ENCODE measurements around the gene RPS6KA2.

The RPS6KA2 gene

DNA sequence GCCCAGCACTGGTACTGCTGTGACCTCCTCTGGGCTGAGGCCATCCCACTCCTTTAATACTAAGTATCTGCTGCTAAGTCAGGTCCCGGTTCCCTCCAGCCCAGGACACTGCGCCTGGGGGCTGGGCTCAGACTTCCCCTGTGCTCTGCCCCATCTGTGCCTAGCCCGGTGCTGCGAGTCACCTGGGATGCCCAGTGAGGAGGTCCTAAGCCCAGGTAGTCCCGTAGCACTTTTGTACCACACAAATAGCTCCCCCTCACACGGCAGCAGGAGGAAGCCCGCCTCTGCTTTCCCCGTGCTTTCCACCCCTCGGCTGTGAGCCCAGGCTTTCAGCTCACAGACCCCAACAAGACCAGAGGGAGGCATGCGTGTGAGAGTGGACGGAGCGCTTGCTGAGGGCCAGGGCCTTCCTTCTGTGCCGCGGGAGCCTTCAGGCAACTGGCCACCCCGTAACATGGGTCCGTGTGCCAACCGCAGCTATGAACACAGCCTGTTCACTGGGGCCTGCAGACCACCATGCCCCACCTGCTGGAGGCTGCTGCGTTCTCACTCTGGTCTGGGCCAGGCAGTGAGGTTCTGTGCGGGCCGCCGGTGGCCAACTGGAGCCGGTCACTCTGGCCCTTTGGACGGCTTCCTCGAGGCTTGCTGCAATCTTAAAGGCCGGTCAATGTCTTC, 164.5 kb downstream of the RPS6KA2 start:
- DNase-seq = no peak

DNA sequence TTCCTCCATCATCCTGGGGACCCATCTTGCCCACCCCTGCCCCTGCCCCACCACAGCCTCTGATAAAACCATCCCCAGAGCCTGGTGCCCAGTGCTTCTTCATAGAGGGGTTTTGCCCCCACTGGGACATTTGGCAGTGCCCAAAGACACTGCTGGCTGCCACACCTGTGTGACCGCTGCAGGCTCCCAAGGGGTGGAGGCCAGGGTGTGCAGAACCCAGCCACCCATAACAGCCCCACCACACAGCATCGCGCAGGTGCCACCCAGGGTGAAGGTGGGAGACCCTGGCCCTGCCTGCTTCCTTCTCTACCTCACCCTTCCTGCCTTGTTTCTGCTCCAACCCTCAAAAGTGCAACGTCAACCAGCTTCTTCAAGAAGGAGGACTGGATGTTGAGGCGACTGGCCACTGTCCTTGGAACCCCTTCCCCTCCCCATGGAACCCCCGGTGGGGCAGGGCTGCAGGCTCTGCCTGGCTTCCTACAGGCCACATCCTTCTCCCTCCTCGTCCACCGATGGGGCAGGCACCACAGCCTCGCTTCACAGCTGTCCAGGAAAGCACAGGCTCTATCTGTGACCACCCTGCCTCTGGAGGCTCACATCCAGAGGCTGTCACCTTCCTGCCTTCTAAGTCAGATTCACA, 165.1 kb downstream of the RPS6KA2 start:
- DNase-seq = no peak

DNA sequence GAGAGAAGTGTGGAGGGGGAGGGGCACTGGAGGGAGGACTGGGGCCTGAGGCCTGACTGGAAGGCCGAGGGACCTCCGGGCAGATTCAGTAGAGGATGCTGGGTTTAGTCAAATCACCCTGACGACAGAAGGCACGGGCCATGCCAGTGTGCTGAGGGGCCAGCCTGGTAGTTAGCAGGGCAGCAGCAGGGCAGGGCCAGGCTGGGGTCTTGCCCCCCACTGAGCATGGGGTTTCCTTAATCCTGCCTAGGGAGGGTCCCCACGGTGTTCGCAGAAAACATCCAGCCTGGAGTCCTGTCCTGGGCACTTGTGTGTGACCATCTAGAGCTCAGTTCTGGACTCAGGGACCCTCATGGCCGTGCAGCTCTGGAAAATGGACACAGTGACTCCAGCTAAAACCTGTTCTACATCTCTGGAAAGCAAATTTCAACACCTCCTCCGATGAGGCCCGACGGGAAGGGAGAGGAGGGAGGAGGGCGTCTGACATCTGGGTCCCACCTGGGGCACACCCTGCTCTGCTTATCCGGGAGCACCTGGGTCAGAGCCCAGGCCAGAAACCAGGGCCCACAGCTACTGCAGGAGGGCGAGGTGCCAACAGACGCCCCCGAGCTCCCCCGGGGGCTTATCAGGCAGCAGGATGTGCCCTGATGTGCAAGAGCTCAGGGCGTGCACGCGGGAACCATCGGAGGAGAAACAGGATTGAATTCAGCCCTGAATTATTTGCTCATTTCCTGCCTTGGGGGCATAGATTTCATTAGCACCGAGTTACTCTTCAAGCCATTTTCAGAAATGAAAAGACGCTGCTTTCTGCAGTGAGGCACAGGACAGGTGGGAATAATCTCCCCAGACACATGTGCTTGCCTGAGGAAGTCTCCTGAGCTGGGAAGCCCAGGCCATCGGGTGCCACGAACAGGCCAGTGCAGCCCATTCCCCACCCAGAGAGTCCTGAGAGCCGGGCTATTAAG, 166.3 kb downstream of the RPS6KA2 start:
- DNase-seq = no peak

DNA sequence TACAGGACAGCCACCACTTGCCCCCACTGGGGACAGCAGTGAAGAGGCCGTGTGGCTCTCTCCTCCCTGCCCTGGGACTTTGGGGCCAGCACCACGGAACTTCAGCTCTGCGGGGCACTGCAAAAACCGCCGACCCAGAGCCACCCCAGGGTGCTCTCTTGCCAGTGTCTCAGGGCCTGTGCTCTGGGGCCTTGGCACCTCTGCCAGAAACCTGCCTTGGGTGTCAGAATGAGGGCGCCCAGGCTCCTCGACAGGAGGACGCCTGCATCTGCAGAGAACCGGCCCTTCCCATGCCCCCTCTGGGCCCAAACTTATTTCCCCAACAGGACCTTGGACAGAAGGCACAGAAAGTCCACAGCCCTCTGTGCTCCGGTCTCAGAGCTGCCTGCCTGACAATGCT, 167.1 kb downstream of the RPS6KA2 start:
- no peak for DNase-seq

DNA sequence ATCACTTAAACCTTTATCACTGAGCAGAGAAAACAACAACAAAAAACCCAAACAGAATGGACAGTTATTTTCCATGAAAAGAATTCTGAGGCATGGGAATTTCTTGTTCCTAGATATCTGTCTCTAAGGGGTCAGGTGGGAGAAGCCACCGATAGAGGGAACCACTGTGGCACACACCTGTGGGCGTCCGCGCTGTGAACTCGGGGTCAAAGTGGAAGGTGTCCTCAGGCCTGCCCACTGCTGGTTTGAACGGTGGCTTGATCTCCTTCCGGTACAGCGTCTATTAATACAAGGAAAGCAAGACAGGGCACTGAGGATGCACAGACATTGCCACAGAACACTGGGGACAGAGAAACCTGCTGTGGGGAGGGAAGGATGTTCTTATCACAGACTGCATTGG, 167.8 kb downstream of the RPS6KA2 start:
- DNase-seq = no peak

DNA sequence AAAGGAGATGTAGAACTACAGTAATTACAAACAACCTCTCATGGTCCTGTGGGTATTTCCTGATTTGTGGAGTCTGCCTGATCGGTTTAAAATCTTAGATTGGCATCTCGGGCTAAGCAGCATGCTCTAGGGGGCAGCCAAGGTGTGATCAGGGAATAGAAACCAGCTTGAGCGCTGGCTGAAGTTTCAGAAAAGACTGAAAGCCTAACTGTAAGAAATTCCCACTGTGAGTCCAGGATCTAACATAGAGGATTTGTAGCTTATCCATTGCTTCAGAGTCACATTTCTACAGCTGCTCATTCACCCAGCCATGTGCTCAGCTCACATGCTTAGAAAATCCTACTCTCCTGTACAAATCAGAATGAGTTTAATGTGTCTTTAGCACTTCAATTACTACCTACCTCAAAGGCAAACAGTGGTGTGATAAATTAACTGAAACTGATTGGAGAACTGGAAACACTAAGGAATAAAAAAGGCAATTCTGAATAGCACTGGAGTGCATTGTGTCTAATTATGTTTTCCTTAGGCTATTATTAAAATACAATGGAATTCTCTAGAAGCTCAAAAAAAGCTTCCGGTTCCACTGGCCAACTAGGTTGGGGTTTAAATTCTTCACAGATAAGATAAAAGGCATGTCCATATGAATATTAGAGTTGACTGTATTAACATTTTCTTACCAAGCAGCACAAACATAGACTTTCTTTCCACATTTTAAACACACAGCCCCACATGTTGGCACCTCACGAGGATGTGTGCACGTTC, 170.5 kb downstream of the RPS6KA2 start:
- DNase-seq = peak; percentile 34

DNA sequence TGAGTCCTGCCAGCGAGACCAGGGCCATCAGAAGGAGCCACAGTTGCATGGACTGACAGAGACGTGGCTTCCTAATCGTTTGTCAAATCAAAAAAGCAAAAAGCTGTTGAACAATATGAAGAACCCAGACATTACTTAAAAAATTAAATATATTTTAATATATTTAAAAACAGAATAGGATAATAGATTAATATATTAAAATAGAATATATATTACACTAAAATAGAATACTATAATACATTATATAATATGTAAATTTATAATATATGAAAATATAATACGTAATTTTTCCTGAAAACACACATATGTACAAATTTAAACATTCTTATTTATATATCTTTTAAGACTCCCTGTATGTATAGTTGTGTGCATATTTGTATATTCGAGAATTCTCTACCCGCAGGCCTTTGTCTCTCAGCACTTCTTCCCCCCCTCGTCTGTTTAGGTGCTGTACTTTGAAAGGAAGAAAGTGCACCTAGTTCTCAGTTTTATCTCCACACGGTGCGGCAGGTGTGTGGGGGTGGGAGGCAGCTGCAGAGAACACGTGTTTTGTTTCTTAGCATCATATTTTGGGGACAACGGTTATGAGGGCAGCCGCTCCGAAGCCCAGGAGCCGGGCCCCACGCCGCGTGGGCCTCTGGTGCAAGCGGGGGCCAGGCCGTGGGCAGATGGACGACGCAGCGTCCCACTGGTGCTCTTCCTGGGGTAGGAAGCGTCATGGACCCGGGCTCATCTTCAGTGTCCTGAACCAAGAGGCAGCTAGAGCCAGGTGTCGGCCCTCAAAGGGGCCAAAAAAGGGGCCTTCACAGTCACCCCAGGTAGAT, 172.1 kb downstream of the RPS6KA2 start:
- DNase-seq = no peak

DNA sequence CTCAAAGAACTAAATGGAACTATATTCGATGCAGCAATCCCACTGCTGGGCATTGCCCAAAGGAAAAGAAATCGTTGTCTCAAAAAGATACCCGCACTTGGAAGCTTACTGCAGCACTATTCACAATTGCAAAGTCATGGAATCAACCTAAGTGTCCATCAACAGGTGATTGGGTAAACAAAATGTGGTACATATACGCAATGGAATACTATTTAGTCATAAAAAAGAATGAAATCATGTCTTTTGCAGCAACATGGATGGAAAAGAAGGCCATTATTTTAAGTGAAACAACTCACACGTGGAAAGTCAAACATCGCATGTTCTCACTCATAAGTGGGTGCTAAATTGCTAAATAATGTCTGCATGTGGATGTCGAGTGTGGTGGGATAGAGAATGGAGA, 173.4 kb downstream of the RPS6KA2 start:
- DNase-seq = no peak

DNA sequence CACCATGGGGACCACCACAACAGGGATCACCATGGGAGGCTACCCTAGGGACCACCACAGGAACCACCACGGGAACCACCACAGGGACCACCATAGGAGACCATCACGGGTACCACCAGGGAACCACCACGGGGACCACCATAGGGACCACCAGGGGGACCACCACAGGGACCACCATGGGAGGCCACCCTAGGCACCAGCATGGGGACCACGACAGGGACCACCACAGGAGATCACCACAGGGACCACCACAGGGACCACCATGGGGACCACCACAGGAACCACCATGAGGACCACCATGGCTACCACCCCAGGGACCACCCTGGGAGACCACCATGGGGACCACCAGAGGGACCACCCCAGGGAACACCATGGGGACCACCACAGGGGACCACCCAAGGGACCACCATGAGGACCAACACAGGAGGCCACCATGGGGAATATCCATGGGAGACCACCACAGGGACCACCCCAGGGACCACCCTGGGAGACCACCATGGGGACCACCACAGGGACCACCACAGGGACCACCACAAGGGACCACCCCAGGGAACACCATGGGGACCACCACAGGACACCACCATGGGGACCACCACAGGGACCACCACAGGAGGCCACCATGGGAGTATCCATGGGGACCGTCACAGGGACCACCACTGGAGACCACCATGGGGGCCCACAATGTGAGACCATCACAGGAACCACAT, 176.7 kb downstream of the RPS6KA2 start:
- no peak for DNase-seq

DNA sequence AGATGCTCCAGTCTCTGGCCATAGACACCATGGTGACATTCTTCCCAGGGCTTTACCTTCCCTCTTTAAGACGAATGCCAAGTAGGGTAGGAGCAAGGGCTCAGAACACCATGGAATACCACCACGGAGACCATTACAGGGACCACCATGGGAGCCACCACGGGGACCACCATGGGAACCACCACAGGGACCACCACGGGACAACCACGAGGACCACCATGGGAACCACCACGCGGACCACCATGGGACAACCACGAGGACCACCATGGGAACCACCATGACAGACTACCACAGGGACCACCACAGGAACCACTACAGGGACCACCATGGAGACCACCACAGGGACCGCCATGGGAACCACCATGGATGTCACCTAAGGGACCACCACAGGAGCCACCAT, 177.4 kb downstream of the RPS6KA2 start:
- DNase-seq = no peak

DNA sequence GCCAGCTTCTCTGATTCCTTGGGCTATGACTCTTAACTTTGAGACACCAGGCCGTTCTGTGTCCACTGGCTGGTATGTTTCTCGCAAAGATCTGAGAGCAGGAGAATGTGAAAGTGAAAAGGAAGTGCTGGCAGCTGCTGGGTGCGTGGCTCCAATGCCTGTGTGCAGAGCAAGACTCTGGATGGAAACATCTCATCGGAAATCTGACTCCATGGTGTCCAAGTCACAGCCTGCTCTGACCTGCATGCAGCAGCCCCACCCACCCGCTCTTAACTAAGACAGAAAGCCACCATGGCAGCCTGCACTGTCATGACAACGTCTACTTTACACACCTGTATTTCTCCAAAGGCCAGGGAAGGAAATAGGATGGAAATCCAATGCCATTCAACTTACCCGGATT, 178.0 kb downstream of the RPS6KA2 start:
- no peak for DNase-seq

DNA sequence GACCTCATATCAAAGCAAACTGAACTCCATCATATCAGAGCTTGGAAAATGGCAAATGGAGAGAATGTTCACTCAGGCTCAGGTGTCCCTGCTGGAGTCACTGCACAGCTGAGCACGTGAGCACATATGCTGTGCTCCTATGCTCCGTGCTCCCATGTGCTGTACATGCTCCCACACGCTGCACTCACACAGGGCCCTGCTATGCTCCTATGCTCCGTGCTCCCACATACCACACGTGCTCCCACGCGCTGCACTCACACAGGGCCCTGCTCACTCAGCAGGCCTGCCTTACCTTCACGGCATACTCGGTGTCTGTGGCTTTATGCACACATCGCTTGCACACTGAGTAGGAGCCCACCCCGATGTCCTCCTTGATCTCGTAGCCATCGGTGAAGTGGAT, 178.6 kb downstream of the RPS6KA2 start:
- DNase-seq = no peak

DNA sequence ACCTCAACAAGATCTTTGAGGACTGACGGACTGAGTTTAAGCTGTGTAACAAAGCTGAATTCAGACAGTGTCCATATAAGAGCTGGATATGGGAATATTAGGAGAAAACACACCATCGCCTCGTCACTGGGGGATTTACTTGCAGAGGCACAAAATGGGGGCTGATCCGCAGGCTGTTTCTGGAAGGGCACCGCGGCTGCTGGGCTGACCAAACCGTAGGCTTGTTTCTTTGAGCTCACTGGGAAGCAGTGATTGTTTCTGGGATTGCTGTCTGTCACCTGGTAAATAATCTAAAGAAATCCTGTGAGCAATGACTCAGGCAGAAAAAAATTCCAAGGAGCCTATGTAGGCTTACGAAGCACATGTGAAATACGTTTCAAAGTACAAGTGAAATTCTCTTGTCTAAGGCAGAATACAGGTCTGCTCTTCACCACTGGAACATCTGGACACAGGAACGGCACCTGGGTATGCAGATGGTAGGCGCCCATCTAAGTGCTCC, 180.4 kb downstream of the RPS6KA2 start:
- no peak for DNase-seq

DNA sequence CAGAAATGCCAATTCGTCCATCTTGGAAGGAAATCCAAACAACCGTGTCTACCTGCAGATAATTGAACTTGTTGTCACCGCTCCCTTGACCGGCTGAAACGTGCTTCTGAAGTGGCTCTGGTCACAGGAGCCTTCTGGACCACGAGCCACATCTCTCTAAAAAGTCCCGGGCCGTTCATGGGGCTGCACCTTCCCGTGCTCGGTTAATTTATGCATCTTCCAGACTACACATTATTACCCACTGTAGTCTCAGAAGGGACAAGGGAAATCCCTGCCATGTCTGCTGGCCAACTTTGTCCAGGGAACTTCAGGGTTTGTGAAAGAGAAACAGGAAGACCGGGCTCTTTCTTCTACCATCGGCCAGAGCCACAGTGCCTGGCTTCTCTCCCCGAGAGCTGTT, 180.9 kb downstream of the RPS6KA2 start:
- DNase-seq = no peak

DNA sequence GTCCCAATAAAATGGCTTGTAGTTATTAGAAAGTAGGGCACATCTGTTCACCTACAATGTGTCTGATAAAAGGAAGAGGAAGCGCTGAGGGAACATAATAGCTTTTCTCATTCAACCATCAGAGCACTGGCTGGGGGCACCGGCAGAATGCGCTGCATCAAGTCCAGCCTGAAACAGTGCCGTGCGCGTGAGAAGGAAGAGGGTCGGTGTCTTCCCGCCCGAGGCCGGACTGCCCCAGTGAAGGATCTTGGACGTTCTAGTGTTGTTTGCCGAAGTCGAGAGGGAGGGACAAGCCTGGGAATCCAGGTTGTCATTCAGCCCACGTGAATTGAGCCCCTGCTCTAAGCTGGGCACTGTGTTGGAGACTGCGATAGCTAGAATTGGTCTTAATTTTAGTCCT, 182.6 kb downstream of the RPS6KA2 start:
- DNase-seq = no peak

DNA sequence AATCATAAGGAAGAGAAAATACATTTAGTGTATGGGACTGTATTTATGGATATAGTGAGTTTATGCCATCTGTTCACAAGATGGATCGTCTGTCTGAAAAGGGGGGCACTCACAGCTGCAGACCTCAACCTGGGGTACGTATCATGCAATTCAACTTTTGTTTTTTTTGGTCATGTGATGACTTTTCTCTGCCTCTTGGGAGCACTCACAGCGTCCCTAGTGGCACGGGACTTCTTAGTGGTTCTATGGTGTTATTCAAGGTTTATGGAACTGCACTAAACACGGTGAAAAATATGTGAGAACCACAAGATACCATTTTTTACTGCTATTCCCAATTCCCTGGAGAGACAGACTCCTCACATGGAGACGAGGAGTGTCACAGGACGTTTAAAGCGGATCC, 183.9 kb downstream of the RPS6KA2 start:
- DNase-seq = no peak

DNA sequence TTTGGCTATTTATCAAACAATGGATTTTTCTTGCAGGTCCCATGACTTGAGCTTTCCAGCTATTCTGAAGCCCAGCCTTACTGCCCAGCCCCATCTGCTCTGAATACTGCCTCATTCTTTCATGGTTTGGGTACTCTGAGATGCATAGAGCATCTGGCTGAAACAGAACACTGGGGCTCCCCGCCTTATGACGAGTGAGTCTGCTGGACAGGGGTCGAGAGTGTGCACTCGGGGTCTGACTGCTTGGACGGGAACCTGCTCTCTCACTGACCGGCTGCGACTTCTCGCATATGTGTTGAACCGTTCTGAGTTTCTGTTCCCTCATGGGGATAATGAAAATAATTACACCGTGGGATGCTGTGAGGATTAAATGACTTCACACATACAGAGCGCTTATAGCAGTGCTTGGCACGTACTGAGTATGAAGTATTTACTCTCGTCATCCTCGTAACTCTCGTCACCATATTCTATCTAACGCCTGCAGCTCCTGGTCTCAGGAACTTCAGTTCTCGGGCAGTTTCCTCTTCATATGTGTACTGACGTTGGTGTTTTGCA, 184.8 kb downstream of the RPS6KA2 start:
- DNase-seq = no peak

DNA sequence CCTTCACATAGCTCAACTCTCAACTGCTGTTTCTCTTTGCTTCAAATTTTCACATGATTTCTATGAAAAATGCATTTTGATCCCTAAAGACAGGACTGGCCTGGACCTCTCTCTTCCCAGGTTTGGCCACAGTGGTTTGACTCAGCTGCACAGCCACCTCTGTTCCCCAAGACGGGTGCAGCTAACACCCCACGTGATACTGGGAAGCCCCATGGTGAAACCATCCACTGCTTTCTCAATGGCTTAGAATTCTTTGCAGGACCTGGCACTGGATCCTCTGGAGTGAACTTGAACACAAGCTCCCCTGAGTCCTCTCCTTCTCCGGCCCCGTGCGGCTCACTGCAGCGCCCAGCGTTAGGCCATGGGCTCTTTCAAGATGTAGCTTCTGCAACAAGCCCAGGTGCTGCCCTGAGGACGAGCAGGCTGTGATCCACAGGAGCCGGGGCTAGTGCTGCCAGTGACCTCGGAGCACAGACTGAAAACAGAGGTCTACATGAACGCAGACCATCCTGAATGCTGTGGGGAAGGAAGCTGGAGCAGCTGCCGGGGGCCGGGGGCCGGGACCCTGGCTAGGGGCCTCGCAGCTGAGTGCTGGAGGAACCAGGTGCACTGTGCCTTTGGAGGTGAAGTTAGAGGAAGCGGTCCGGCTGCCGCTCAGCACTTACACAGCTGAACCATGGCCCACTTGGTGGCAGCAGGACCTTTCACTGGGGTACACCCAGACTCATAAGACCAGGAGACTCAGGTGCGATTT, 185.5 kb downstream of the RPS6KA2 start:
- no peak for DNase-seq

DNA sequence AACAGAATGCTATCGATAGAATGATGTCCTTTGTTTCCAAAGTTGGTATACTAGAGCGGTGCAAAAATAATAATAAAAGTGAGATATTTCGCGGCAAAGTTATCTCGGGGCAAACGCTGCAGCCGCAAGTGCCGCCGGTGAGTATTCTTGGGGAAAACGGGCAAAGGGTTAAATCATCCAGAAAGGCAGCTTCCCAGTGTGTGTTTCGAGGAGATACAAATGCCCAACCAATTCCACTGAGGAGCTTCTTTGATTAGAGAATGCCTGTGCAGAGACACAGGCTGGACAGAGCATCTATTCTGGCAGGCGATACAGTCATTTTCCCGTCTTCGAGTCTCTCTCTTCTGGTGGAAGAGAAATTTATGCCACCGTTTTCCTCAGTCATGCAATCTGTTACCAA, 186.3 kb downstream of the RPS6KA2 start:
- no peak for DNase-seq

DNA sequence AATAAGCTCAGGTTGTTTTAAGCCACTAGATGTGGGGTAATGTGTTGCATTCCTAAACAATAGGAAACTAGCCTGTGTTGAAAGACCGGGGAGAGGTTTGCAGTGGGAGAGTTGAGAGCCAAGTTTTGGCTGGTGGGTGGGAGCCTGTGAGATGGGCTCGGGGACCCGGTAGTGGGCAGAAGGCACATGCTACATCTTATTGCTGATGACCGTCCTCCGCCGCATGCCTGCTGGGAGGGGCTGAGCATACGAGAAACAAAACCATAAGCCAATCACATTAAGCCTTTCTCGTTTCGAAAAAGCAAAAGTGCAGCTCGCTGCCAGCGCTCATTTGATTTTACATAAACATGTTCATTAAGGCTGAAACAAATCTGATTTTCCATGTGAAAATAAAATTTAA, 186.9 kb downstream of the RPS6KA2 start:
- DNase-seq = no peak

All from CD4-positive, alpha-beta T cell treated with Interleukin-17A for 1 hour (primary cell).